HG02759 (cell line): ENCODE measurements around the gene DIO3.

Experiments used
- ATAC-seq: cut with Tn5 transposase; IDR thresholded peaks from one replicate; pipeline ENCODE4 v1.9.1; 2021; ENCODE audit warnings: mild to moderate bottlenecking, moderate library complexity; ENCODE audit not compliant: unreplicated experiment

The DIO3 gene

GRCh38 chr14:101595887-101596721 lies 34.8 kb downstream of the DIO3 start:
- ATAC-seq, result no peak

DNA sequence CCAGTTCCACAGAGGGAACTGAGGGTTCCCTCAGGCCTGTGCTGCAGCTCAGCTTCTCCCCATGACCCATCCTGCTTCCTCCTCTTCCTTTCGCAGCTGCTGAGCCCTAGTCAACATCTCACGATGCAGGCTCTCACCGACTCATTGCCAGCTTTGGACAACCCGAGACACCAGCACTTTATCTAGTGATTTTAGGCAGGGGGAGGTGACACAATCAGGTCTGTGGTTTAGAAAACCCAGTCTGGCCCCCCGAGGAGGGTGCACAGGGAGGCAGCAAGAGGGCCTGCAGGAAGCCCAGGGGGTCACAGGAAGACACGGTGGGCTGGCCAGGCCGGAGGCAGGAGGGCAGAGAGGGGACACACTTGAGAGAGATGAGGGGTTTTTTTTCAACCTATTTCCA lies 35.4 kb downstream of the DIO3 start:
- ATAC-seq, result no peak

DNA sequence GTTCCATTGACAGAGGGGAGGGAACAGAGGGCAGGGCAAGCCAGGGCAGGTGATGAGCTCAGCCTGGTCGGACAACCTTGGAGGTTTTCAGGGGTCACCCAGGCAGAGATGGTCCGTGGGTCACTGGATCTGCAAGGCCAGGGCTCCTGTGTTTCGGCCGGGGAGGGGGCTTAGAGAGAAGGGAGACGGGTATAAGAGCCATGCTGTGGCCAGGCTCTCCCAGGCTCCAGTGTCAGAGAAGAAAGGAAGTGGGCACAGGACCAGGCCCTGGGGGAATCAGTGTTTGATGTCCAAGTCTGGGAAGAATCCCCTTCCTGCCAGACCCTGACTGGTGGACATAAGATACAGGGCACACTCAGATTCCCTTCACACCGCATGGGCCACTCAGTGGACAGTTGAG lies 36.9 kb downstream of the DIO3 start:
- no peak for ATAC-seq

GRCh38 chr14:101598571-101599233 lies 37.4 kb downstream of the DIO3 start:
- no peak for ATAC-seq

GRCh38 chr14:101599234-101599885 lies 38.1 kb downstream of the DIO3 start:
- no peak for ATAC-seq

DNA sequence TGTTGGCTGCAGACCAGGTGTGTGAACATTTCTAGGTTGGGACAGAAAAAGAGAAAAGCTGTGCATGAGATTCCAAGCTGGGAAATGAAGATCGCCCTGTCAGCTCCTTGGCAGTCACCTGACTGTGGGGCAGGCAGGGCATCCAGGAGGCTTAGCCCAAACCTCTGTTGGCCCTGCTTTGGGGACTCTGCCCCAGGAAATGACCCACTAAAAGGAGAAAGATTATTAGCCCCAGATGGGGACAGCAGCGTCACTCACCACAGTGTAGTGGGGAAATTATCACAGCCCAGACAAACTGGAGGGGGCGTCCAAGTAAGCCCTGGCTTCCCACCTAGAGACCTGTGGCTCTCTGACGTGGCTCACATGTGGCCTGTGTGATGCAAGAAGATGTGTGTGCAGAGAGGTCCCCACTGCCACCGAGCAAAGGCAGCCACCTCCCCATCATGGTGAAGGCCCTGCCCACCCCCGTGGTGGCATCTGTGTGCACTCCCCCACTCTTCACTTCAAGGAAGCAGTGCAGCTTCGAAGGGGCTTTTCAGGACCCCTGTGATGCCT lies 39.1 kb downstream of the DIO3 start:
- ATAC-seq, result no peak

GRCh38 chr14:101600891-101601605 lies 39.8 kb downstream of the DIO3 start:
- no peak for ATAC-seq

DNA sequence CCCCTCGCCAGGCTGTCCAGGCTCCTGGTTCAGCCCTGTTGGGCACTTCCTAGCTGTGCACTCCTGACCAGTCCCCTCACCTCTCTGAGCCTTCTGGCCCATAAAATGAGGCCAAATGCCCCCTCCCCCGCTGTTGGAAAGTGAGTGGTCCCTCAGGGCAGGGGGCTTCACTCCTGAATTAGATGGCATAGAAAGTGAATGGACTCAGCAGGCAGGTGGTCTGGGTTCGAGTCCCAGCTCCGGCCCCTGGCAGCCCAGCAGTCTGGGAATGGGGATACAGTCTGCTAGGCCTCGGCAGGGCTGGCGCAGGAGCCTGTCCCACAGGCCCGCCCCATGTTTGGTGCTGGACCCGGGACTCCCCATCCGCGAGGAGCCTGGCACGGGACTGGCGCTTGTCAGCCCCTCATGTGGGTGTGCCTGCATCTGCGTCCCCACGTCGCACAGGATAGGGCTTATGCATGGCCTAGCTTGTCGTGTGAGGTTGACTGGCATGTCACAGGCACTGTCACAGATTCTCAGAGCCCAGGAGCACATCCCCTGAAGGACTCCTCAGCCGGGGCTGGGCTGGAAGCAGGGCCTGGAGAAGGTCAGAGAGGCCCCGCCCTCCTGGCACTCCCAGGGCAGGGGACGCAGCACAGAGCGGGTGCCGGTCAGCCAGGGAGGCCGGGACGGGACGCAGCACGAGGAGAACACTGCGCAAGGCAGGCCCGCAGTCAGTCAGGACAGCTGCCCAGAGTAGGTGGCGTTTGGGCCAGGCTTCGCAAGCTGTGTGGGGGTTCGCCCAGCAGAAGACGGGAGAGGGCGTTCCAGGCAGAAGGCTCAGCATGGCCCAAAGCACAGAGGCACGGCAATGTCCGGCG lies 40.5 kb downstream of the DIO3 start:
- ATAC-seq, result no peak

DNA sequence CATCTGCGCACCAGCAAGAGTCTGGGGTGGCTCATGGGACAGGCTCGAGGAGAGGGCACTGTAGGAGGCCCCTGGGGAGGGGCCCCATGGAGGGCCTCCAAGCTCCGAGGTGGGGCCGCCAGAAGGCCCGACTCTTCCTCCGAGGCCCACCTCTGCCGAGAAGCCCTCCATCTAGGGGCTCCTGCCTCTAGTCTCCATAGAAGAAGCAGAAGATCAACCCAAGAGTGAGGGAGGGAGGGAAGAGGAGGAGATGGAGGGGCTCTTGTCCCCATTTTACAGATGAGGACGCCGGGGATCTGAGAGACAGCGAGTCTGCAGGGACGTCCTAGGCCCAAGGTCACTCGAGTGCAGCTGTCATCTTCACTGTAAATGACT lies 41.2 kb downstream of the DIO3 start:
- ATAC-seq, result no peak

GRCh38 chr14:101603096-101603495 lies 41.8 kb downstream of the DIO3 start:
- no peak for ATAC-seq

- no peak for ATAC-seq
These were observed 43.1 kb downstream of the DIO3 start for GRCh38 chr14:101604228-101604934.

GRCh38 chr14:101604935-101605780 lies 43.9 kb downstream of the DIO3 start:
- ATAC-seq, result no peak

GRCh38 chr14:101605836-101606235 lies 44.5 kb downstream of the DIO3 start:
- no peak for ATAC-seq
